Activated CD4-positive, alpha-beta T cell treated with anti-CD3 and anti-CD28 coated beads, Interleukin-2, amount 10 ng/mL, durations not matched to agents 7 days and 5 days (primary cell): Measurements from ENCODE around the gene KAT2A. TPM values are rescaled to one million over a fixed set of nuclear protein-coding genes. Genes with fewer than 3 reads are reported as not detected.

ENCODE experiments used
- CTCF ChIA-PET: fragments of 350-600 bp; sonication (Branson Sonifier 250); formaldehyde crosslinking; loops from one replicate; lab custom pipeline; 2021; ENCODE audit warnings: antibody characterized with exemption; lab: Charles Lee
- POLR2A ChIA-PET: fragments of 350-600 bp; sonication (Branson Sonifier 250); formaldehyde crosslinking; loops from one replicate; lab custom pipeline; 2021; ENCODE audit warnings: antibody characterized with exemption; lab: Charles Lee
- DNase-seq: peaks from one replicate; pipeline ENCODE4 v3.0.0-alpha.2; 2020
- H3K27ac Mint-ChIP-seq: one replicate; pipeline ENCODE4 v1.8.0; 2021; ENCODE audit warnings: mild to moderate bottlenecking, moderate library complexity, mixed read lengths
- H3K27me3 Mint-ChIP-seq: one replicate; pipeline ENCODE4 v1.8.0; 2021; ENCODE audit warnings: mixed read lengths
- H3K36me3 Mint-ChIP-seq: one replicate; pipeline ENCODE4 v1.8.0; 2021; ENCODE audit warnings: low read depth, mixed read lengths
- H3K4me1 Mint-ChIP-seq: one replicate; pipeline ENCODE4 v1.8.0; 2021; ENCODE audit warnings: mixed read lengths
- H3K4me3 Mint-ChIP-seq: one replicate; pipeline ENCODE4 v1.8.0; 2021; ENCODE audit warnings: mild to moderate bottlenecking, moderate library complexity, mixed read lengths
- H3K9me3 Mint-ChIP-seq: one replicate; pipeline ENCODE4 v1.8.0; 2021; ENCODE audit warnings: mixed read lengths
- total RNA-seq, 2 experiments: library from RNA; stranded (reverse); gene quantifications; one replicate each; pipeline ENCODE4 v1.2.3, GENCODE V29; 2021

The KAT2A gene
- total RNA-seq, 2 experiments from 2014 or later, result 47.9 to 48.3 TPM

DNA sequence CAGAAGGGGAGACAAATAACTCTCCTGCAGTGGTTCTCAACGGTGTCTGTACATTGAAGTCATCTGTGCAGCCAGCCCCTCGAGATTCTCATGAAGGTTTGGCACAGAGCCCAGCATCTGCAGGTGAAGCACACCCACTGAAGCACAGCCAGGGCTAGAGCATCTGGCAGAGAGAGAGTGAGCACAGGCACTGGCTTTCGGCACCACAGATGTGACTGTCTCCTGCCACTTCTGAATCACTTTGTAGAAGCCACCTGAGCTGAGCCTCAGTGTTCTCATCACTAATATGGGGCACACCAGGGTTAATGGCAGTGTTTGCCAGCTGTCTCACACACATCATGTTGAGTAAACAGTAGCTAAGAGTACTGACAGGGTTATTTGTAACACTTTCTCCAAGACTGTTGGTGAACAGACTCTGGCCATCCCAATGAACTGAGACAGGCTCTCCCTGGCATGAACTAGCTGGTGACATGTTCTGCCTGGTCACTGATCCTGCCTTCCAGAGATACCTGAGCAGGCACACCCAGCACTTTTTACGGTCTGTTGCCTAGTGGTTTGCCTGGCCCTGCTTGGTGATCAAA lies 12.4 kb upstream of the KAT2A start:
- H3K27ac Mint-ChIP-seq, result peak overlapping the region; percentile 74
- ChIA-PET CTCF (interaction anchor here (0.9 to 2.3 kb wide), 9 partner anchors 8 to 116 kb away, joined by 3 to 12 read pairs (median 4); partner anchors contain the start of genes DNAJC7, KAT2A, KCNH4 and RAB5C), POLR2A (no interaction called here)
- no peak for DNase-seq
- no peak overlapping the region for H3K4me3 Mint-ChIP-seq
- H3K27me3 Mint-ChIP-seq, result no peaks in the 10 kb centered on the region
- no peaks in the 10 kb centered on the region for H3K9me3 Mint-ChIP-seq
- peaks cover 55% of the 10 kb centered on the region for H3K4me1 Mint-ChIP-seq
- peaks cover 30% of the 10 kb centered on the region for H3K36me3 Mint-ChIP-seq

DNA sequence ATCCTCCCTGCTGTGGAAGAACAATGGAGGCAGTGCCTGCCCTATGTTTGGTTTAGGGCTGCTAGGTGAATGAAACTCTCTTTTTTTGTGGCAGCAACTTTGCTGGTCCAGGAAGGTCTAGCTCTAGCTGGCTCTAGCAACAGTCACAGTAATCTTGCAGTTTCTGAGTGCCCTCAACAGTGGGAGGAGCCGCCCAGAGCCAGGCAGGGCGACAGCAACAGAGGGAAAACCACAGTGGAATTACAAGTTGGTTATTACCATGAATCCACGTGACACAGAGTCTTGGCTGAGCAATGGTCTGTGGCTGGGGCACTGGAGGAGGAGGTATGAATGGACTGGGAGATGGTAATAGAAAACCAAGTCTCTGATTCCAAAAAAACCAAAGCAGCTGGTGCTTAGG lies 11.8 kb upstream of the KAT2A start:
- CTCF ChIA-PET, result interaction anchor here (0.9 to 2.3 kb wide), 9 partner anchors 7 to 115 kb away, joined by 3 to 12 read pairs (median 4); partner anchors contain the start of genes DNAJC7, KAT2A, KCNH4 and RAB5C
- H3K36me3 Mint-ChIP-seq, result peaks cover 36% of the 10 kb centered on the region
- H3K4me3 Mint-ChIP-seq, result no peak overlapping the region
- H3K27me3 Mint-ChIP-seq, result no peaks in the 10 kb centered on the region
- H3K9me3 Mint-ChIP-seq, result no peaks in the 10 kb centered on the region
- H3K4me1 Mint-ChIP-seq, result peaks cover 55% of the 10 kb centered on the region
- POLR2A ChIA-PET, result interaction anchor here (0.7 kb wide), 1 partner anchor 21 kb away, joined by 3 read pairs; the partner anchor contains the start of gene DHX58
- peak overlapping the region; percentile 74 for H3K27ac Mint-ChIP-seq
- peak; percentile 26 for DNase-seq

DNA sequence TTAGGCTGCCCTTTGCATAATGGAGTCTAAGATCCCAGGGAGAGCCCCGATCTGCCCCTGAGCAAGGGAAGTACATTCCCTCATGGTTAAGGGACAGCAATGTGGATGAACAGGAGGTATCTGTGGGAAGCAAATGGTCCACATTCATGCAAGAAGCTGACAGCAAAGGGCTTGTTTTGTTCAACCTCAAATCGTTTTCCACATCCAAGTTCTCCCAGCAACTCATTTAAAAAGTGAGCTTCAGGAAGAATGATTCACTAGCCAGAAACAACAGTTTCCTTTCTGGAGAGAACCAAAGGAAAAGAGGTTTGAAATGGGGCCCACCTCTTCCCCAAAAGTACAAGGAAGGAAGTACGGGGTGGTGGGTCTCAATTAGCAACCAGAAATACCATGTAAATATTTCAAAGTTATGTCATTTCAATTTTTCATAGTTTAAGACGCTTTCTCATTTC lies 10.8 kb upstream of the KAT2A start:
- Mint-ChIP-seq H3K27ac (peak overlapping the region; percentile 74), H3K9me3 (no peaks in the 10 kb centered on the region), H3K27me3 (no peaks in the 10 kb centered on the region), H3K36me3 (peaks cover 43% of the 10 kb centered on the region), H3K4me1 (peaks cover 54% of the 10 kb centered on the region), H3K4me3 (no peak overlapping the region)
- ChIA-PET CTCF (interaction anchor here (1.0 to 2.3 kb wide), 5 partner anchors 11 to 90 kb away, joined by 3 to 12 read pairs (median 4); partner anchors contain the start of gene KCNH4), POLR2A (interaction anchor here (0.6 kb wide), 1 partner anchor 9 kb away, joined by 4 read pairs; no protein-coding TSS in a partner anchor)
- DNase-seq, result no peak

DNA sequence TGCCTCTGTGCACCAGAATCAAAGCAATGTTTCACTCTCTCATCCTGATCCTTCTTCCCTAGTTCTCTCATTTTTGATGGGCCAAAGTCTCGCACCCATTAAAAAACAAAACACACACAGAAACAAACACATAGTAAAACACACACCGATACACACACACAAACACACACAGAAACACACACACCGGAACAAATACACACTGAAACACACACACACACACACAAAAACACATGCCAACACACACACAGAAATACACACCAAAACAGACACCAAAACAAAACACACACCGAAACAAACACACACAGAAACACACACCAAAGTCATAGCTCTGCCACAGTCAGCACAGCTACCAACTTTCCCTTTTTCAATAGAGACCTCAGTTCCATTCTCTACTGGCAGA lies 10.1 kb upstream of the KAT2A start:
- Mint-ChIP-seq H3K9me3 (no peaks in the 10 kb centered on the region), H3K36me3 (peaks cover 47% of the 10 kb centered on the region), H3K27me3 (no peaks in the 10 kb centered on the region), H3K4me3 (no peak overlapping the region), H3K27ac (peak overlapping the region; percentile 62), H3K4me1 (peaks cover 48% of the 10 kb centered on the region)
- ChIA-PET POLR2A (no interaction called here), CTCF (interaction anchor here (0.7 to 2.3 kb wide), 5 partner anchors 11 to 50 kb away, joined by 3 to 7 read pairs (median 4); partner anchors contain the start of genes DHX58 and KCNH4)
- DNase-seq, result no peak

DNA sequence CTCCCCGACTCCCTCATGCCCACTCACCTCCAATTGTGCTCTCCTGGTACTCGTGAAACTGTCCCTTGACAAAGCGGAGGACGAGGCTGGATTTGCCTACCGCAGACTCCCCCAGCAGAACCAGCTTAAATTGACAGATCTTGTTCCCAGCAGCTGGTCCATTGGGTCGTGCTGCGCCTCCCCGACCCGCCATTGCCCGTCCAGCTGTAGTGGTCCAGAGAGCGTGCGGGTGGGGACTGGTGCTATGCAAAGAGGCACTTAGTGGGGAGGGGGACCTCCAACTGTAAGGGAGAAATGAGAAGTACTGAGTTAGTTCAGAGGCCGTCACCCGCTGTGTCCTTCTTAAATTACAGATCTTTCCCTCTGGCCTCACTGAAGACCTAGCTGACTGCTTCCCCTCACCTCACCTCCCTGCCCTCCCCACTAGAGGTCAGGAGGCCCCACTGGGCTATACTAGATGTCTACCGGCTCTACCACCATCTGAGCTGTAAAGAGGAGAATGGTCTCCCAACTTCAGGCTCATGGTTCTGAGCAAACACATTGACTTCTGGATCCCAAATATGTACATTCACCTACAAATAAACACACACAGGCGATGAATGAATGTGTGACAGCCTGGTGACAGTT lies 9.3 kb upstream of the KAT2A start:
- ChIA-PET CTCF (interaction anchor here (0.5 to 2.3 kb wide), 4 partner anchors 10 to 110 kb away, joined by 3 to 7 read pairs (median 4); partner anchors contain the start of gene NKIRAS2), POLR2A (no interaction called here)
- no peak overlapping the region for H3K4me3 Mint-ChIP-seq
- no peaks in the 10 kb centered on the region for H3K27me3 Mint-ChIP-seq
- H3K9me3 Mint-ChIP-seq, result no peaks in the 10 kb centered on the region
- H3K36me3 Mint-ChIP-seq, result peaks cover 47% of the 10 kb centered on the region
- DNase-seq, result no peak
- H3K4me1 Mint-ChIP-seq, result peaks cover 40% of the 10 kb centered on the region
- no peak overlapping the region for H3K27ac Mint-ChIP-seq

DNA sequence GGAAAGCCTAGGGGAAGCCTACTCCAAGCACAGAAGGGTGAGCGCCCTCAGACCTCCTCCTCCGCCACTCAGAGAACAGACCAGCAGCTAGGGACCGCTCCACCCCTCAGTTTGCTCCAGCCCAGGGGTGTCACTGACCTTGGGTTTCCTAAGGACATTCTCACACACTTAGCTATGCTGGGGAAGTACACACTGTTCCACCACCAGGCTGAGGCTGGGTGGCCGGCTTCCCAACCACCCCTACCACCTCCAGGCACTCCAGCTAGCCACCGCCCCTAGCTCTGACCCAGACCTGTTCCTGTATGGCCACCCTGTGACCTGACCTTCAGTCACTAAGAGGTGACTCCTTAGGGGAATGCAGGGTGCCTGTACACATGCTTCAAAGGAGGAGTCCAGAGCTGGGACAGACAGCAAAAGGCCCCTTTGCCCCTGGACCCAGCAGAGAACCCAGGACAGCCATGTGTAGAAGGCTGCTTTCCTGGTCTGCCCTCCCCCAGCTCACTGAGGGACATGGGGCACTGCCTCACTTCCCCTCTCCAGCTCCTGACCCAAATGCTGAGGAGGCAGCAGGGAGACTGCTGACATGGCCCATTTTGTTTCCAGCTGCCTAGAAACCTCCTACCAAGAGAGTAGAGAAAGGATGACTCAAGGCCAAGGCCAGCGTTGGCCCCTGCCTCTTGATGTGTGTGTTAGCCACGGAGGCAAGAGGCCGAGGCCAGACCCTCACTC lies 8.1 kb upstream of the KAT2A start:
- no peak overlapping the region for H3K27ac Mint-ChIP-seq
- H3K27me3 Mint-ChIP-seq, result no peaks in the 10 kb centered on the region
- POLR2A ChIA-PET, result no interaction called here
- CTCF ChIA-PET, result interaction anchor here (0.6 to 2.3 kb wide), 6 partner anchors 9 to 167 kb away, joined by 3 to 7 read pairs (median 4); partner anchors contain the start of gene NKIRAS2
- peaks cover 52% of the 10 kb centered on the region for H3K36me3 Mint-ChIP-seq
- peaks cover 34% of the 10 kb centered on the region for H3K4me1 Mint-ChIP-seq
- no peak overlapping the region for H3K4me3 Mint-ChIP-seq
- H3K9me3 Mint-ChIP-seq, result no peaks in the 10 kb centered on the region
- DNase-seq, result no peak

DNA sequence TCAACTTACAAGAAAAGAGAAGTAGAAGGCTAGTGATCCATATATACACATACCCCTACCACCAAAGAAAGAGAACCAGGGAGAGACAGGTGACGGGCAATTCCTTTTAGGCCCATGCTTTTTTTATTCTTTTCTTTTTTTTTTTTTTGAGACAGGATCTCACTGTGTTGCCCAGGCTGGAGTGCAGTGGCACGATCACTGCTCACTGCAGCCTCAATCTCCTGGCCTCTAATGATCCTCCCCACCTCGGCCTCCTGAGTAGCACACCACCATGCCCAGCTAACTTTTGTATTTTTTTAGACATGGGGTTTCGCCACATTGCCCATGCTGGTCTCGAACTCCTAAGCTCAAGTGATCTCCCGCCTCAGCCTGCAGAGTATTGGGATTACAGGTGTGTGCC lies 6.2 kb upstream of the KAT2A start:
- POLR2A ChIA-PET, result no interaction called here
- DNase-seq, result no peak
- Mint-ChIP-seq H3K27me3 (no peaks in the 10 kb centered on the region), H3K4me1 (peaks cover 16% of the 10 kb centered on the region), H3K36me3 (peaks cover 48% of the 10 kb centered on the region), H3K4me3 (no peak overlapping the region), H3K9me3 (no peaks in the 10 kb centered on the region), H3K27ac (peak overlapping the region; percentile 19)
- CTCF ChIA-PET, result interaction anchor here (0.6 to 1.3 kb wide), 9 partner anchors 10 to 550 kb away, joined by 3 to 5 read pairs (median 4); partner anchors contain the start of gene NKIRAS2

DNA sequence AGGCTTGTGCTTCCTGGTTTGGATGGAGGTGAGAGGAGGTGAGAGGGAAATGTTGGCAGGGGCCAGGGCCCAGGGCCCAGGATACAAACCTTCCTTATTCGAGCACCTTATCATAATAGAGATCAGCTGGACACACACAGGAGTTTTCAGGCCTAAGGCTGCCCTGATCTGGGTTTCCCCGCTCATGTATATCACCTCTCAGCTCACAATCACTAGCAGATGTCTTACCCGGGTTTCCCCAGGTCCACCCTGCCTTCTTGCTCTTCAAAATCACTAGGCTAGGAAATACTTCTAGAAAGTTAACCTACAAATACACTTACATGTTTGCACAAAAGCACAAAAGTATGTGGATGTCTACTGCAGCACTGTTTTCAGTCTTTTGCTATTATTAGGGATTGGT lies 5.7 kb upstream of the KAT2A start:
- ChIA-PET POLR2A (no interaction called here), CTCF (interaction anchor here (0.6 to 1.2 kb wide), 2 partner anchors 25 to 107 kb away, joined by 3 to 4 read pairs; partner anchors contain the start of gene NKIRAS2)
- Mint-ChIP-seq H3K4me1 (peaks cover 11% of the 10 kb centered on the region), H3K9me3 (no peaks in the 10 kb centered on the region), H3K36me3 (peaks cover 48% of the 10 kb centered on the region), H3K4me3 (no peak overlapping the region), H3K27ac (no peak overlapping the region), H3K27me3 (no peaks in the 10 kb centered on the region)
- no peak for DNase-seq

DNA sequence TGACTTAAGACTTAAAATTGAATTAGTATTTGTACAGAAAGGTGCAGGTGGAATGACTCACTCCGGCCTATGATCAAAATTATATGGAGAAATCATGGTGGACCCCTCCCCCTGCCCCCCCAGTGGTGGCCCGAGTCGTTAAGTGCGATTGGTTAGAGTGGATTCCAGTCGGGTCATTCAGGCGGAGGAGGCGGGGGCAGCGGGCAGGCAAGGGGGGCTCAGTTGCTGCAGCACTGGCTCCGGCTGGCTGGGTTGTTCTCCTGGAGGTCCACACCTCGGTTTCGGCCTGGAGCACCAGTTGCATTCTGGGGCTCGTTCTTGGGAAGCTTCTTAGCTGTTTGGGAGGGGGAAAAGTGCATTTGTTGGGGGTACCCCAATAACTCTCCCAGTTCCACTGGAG lies 4.4 kb upstream of the KAT2A start:
- Mint-ChIP-seq H3K9me3 (no peaks in the 10 kb centered on the region), H3K4me1 (peaks cover 7% of the 10 kb centered on the region), H3K27me3 (no peaks in the 10 kb centered on the region), H3K4me3 (no peak overlapping the region), H3K36me3 (peaks cover 40% of the 10 kb centered on the region), H3K27ac (no peak overlapping the region)
- CTCF ChIA-PET, result interaction anchor here (0.5 to 1.6 kb wide), 3 partner anchors 9 to 264 kb away, joined by 3 to 5 read pairs (median 4); partner anchors contain the start of gene CNP
- no peak for DNase-seq
- POLR2A ChIA-PET, result no interaction called here

DNA sequence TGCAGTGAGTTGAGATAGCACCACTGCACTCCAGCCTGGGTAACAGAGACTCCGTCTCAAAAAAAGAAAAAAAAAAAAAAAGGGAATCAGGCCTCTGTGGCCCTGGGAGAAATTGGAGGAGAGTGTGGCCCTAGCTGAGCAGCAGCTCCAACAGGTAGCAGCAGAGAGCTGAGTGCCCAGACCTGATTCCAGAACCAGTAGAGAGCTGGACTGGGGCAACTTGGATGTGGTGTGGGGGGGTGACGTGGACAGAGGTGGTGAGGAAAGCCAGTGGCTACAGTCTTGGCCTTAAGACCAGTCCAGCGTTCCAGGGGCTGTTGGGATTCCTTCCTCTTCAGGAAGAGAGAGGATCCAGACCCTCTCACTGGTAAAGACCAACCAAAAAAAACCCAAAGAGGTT lies 3.1 kb upstream of the KAT2A start:
- no peak overlapping the region for H3K27ac Mint-ChIP-seq
- peaks cover 39% of the 10 kb centered on the region for H3K36me3 Mint-ChIP-seq
- ChIA-PET CTCF (interaction anchor here (1.0 to 1.6 kb wide), 2 partner anchors 10 to 158 kb away, joined by 3 to 4 read pairs; partner anchors contain the start of gene CNP), POLR2A (no interaction called here)
- H3K4me3 Mint-ChIP-seq, result no peak overlapping the region
- no peak for DNase-seq
- peaks cover 17% of the 10 kb centered on the region for H3K4me1 Mint-ChIP-seq
- H3K9me3 Mint-ChIP-seq, result no peaks in the 10 kb centered on the region
- H3K27me3 Mint-ChIP-seq, result no peaks in the 10 kb centered on the region

DNA sequence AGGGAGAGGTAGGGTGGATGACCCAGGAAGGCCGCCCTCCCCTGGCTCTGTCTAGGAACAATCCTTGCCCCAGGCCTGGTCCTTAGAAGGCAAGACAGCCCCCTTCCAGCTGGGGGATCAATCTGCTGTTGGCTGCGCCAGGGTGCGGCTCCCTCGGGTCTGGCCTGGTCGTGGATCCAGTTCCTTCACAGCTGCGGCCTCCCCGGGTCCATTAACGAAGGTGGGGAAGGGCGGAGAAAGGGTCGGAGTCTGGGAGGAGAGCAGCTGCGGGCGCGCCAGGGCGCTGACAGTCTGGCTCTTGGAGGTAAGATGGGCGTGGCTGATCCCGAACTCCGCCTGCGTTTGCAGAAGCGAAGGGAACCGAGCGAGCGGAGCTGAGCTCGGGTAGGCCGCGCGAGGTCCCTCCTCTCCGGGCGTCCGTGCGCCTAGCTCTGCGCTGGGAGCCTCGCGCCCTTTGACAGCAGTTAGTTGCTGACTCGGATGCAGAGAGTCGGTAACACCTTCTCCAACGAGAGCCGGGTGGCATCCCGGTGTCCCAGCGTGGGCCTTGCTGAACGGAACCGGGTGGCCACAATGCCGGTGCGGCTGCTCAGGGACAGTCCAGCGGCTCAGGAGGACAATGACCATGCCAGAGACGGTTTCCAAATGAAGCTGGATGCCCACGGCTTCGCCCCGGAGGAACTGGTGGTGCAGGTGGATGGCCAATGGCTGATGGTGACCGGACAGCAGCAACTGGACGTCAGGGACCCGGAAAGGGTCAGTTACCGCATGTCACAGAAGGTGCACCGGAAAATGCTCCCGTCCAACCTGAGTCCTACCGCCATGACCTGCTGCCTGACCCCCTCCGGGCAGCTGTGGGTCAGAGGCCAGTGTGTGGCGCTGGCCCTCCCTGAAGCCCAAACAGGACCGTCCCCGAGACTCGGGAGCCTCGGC lies 1.5 kb upstream of the KAT2A start, which contains the start of gene HSPB9:
HSPB9 (plus strand) TSS at position 434 of the 933 bp plus-strand sequence; CDS start at position 481, 47 bp downstream.
- no peaks in the 10 kb centered on the region for H3K9me3 Mint-ChIP-seq
- POLR2A ChIA-PET, result no interaction called here
- H3K4me1 Mint-ChIP-seq, result peaks cover 24% of the 10 kb centered on the region
- CTCF ChIA-PET, result interaction anchor here (0.7 kb wide), 1 partner anchor 74 kb away, joined by 3 read pairs; no protein-coding TSS in a partner anchor
- peak within 1 kb of the TSS; percentile 73 for H3K27ac Mint-ChIP-seq
- H3K27me3 Mint-ChIP-seq, result no peaks in the 10 kb centered on the region
- H3K36me3 Mint-ChIP-seq, result peaks cover 28% of the 10 kb centered on the region
- DNase-seq, result no peak
- peak within 1 kb of the TSS; percentile 67 for H3K4me3 Mint-ChIP-seq
